GM21515 (cell line): ENCODE measurements around the gene TSPEAR.
"Not testable (repeated sequence)": the region's sequence is repeated elsewhere in the genome, so short reads cannot be mapped to it uniquely, and the experiment has no call there.

ENCODE experiments used
- ATAC-seq: cut with Tn5 transposase; IDR thresholded peaks from one replicate; pipeline ENCODE4 v1.9.1; 2021; ENCODE audit not compliant: unreplicated experiment

TSPEAR gene

GRCh38 chr21:44703731-44704635 is 7.4 kb downstream of the TSPEAR start:
- ATAC-seq: no peak

GRCh38 chr21:44702973-44703730 is 8.2 kb downstream of the TSPEAR start:
- ATAC-seq: no peak

GRCh38 chr21:44702111-44702972 is 9.0 kb downstream of the TSPEAR start:
- ATAC-seq: no peak

GRCh38 chr21:44701541-44701940 is 9.8 kb downstream of the TSPEAR start:
- ATAC-seq: no peak

- ATAC-seq: no peak
These were observed 10.4 kb downstream of the TSPEAR start for GRCh38 chr21:44701023-44701400.

- no peak for ATAC-seq
These were observed 11.0 kb downstream of the TSPEAR start for GRCh38 chr21:44700101-44701022.

- ATAC-seq: no peak
These were observed 11.8 kb downstream of the TSPEAR start for GRCh38 chr21:44699502-44700001.

GRCh38 chr21:44697811-44698734 is 13.3 kb downstream of the TSPEAR start:
- ATAC-seq: no peak

- ATAC-seq: not testable (repeated sequence)
These were observed 14.1 kb downstream of the TSPEAR start, which contains the start of gene KRTAP10-12 for GRCh38 chr21:44697172-44697810. KRTAP10-12 (plus strand) TSS chr21:44697172; CDS start chr21:44697202, 30 bp downstream.

- ATAC-seq: no peak
These were observed 14.8 kb downstream of the TSPEAR start for GRCh38 chr21:44696572-44696971.

GRCh38 chr21:44695641-44696040 is 15.7 kb downstream of the TSPEAR start:
- ATAC-seq: no peak

- no peak for ATAC-seq
These were observed 16.2 kb downstream of the TSPEAR start for GRCh38 chr21:44695184-44695583.

GRCh38 chr21:44694776-44695175 is 16.6 kb downstream of the TSPEAR start:
- no peak for ATAC-seq

- ATAC-seq: no peak
These were observed 18.4 kb downstream of the TSPEAR start for GRCh38 chr21:44692798-44693512.

- ATAC-seq: no peak
These were observed 19.7 kb downstream of the TSPEAR start for GRCh38 chr21:44691686-44692085.

GRCh38 chr21:44689740-44690139 is 21.6 kb downstream of the TSPEAR start:
- ATAC-seq: not testable (repeated sequence)

- no peak for ATAC-seq
These were observed 23.7 kb downstream of the TSPEAR start for GRCh38 chr21:44687671-44688070.
